ENCODE measurements around the gene MICAL3.

DNA sequence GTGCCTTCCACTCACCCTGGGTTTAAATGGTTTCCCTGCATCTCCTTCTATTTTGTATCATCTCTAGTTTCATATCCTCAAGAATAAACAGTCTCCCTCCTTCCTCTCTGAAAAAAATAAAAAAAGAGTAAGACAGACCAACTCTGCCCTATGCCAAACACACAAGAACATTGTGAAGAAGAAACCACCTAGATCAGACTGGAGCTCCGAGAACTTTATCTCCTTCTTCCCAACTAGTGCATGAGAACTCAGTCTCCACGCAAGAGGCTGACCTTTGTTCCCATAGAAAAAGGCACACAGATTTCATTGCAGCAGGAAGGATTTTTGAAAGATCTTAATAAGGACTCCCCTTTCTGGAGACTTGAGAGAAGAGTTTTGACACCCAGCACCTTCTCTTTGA, 44.7 kb upstream of the MICAL3 start:
- TF ChIP-seq, protein P1, sequence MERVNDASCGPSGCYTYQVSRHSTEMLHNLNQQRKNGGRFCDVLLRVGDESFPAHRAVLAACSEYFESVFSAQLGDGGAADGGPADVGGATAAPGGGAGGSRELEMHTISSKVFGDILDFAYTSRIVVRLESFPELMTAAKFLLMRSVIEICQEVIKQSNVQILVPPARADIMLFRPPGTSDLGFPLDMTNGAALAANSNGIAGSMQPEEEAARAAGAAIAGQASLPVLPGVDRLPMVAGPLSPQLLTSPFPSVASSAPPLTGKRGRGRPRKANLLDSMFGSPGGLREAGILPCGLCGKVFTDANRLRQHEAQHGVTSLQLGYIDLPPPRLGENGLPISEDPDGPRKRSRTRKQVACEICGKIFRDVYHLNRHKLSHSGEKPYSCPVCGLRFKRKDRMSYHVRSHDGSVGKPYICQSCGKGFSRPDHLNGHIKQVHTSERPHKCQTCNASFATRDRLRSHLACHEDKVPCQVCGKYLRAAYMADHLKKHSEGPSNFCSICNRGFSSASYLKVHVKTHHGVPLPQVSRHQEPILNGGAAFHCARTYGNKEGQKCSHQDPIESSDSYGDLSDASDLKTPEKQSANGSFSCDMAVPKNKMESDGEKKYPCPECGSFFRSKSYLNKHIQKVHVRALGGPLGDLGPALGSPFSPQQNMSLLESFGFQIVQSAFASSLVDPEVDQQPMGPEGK (CRISPR knock-in tag; IDR thresholded peaks at IDR 0.05; ENCODE audit: borderline replicate concordance), result no peak
- TF ChIP-seq ISL1 (CRISPR knock-in tag; IDR thresholded peaks at IDR 0.05) (no peak), TCF4 (CRISPR knock-in tag; IDR thresholded peaks at IDR 0.05; ENCODE audit: borderline replicate concordance) (no peak), RARB (CRISPR knock-in tag; IDR thresholded peaks at IDR 0.05) (no peak), ZFP30 (CRISPR knock-in tag; IDR thresholded peaks at IDR 0.05) (no peak), OSR1 (CRISPR knock-in tag; IDR thresholded peaks at IDR 0.05) (no peak)
- TF ChIP-seq, protein P2, sequence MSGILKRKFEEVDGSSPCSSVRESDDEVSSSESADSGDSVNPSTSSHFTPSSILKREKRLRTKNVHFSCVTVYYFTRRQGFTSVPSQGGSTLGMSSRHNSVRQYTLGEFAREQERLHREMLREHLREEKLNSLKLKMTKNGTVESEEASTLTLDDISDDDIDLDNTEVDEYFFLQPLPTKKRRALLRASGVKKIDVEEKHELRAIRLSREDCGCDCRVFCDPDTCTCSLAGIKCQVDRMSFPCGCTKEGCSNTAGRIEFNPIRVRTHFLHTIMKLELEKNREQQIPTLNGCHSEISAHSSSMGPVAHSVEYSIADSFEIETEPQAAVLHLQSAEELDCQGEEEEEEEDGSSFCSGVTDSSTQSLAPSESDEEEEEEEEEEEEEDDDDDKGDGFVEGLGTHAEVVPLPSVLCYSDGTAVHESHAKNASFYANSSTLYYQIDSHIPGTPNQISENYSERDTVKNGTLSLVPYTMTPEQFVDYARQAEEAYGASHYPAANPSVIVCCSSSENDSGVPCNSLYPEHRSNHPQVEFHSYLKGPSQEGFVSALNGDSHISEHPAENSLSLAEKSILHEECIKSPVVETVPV (CRISPR knock-in tag; IDR thresholded peaks at IDR 0.05), result no peak
